ENCODE results near the gene DXO. TPM values are rescaled to one million over a fixed set of nuclear protein-coding genes. Genes with fewer than 3 reads are reported as not detected.
A peak's percentile ranks its signal among the peaks of the same experiment; 100 is the strongest.
"Not testable (repeated sequence)": the region's sequence is repeated elsewhere in the genome, so short reads cannot be mapped to it uniquely, and the experiment has no call there.

Gene DXO
- total RNA-seq, 1 donor from 2014 or later: 9.8 TPM

DNA sequence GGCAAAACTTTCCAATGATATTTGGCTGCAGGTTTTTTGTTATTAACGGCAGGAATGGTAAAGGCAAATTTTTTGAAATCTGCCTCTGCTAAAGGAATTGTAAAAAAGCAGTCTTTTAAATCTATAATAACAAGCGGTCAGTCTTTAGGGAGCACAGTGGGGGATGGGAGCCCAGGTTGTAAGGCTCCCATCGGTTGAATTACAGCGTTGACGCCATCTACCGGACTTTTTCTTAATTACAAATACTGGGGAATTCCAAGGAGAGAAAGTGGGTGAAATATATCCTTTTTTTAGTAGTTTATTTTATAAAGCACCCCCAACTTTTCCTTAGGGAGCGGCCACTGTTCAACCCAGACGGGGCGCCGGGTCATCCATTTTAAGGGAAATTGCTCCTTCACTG, 17.4 kb upstream of the DXO start:
- intact Hi-C loops (cut with DNase I); ATAC-seq; DNase-seq (ENCODE audit: missing footprints): not testable (repeated sequence)

DNA sequence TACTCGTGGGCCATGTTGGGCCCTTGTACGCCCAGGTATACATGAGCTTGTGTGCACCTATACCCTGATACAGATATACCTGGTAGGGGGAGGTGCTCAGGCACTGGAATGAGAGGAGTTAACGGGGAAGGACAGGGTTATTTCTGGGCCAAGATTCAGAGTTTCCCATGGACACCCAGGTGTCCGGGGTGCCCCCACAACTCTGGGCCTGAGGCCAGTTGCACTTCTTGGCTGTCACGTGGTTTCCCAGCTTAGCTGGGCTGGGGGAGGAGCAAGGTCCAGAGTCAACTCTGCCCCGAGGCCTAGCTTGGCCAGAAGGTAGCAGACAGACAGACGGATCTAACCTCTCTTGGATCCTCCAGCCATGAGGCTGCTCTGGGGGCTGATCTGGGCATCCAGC, 9.8 kb upstream of the DXO start, which contains the start of gene C4A:
TSS of gene C4A (plus strand) at position 314 of the 400 bp plus-strand sequence. CDS start at position 365, 51 bp downstream.
- intact Hi-C loops (cut with DNase I); DNase-seq (ENCODE audit: missing footprints): not testable (repeated sequence)
- ATAC-seq: peak; percentile 76

DNA sequence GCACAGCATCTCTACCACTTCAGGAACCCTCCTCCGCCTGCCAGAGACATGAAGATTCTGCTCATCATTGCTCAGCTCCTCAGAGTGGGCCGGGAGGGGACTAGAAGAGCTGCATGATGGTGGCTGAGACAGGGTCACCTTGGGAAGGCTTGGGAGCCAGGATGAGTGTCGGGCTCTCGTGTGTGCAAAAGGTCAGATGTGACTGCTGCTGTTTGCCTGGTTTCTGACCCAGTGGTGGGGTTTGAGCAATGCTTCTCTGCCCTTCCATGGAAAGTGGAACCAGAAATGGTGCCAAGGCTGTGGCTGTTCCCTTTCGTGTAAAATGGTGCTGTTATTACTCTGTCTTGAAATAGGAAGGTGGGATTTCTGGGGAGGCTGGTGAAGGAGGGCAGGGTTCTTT, 9.1 kb upstream of the DXO start:
- ATAC-seq; DNase-seq (ENCODE audit: missing footprints); intact Hi-C loops (cut with DNase I): not testable (repeated sequence)

DNA sequence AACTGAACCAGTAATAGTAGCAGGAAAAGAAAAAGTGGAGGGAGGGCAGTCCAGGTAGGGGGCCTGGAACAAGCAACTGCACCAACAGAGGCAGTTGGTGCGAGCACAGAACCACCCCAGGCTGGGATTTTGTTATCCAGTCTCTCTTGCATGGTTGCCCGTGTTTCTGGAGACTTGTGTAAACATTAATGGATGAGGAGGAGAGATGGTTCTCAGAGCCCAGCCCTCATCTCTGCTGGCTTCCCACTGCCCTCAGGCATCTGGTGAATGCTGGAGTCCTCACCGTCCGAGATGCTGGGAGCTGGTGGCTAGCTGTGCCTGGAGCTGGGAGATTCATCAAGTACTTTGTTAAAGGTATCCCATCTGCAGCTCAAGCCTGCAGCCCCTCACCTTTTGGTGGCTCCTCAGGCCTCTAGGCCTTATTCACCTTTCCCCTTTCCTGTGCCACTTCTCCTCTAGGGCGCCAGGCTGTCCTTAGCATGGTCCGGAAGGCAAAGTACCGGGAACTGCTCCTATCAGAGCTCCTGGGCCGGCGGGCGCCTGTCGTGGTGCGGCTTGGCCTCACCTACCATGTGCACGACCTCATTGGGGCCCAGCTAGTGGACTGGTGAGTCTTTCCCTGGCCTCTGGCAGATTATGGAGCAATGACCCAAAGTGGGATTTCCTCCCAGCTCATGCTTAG, 8.4 kb upstream of the DXO start:
- intact Hi-C loops (cut with DNase I); ATAC-seq: not testable (repeated sequence)
- DNase-seq (ENCODE audit: missing footprints): peak; percentile 6

DNA sequence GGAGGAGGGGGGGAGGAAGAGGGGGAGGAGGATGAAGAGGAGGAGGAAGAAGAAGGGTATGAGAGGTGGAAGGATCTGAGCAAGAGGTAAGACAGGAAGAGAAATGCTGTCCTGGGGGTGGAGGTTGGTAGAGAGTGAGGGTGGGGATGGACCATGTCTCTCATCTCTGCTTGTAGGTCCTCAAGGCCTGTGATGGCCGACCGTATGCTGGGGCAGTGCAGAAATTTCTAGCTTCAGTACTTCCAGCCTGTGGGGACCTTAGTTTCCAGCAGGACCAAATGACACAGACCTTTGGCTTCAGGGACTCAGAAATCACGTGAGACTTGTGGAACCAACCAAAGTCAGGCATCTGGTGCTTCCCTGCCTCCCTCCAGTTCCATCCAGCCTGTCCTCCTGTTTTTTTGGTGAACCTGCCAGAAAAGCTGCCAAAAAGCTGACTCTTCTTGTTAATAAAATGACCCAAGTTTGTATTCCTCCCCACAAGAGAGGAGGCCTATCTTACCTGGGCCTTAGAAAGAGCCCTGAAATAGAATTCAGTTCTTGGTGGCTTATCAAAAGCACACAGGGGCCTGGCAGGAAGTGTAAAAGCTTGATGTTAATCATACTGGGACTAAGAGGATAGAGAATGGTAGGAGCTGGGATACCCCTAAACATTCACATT, 7.4 kb upstream of the DXO start:
- ATAC-seq: no peak
- intact Hi-C loops (cut with DNase I): loop anchor here (10.0 kb wide), 1 partner anchor 995 kb away; no protein-coding TSS in a partner anchor
- DNase-seq (ENCODE audit: missing footprints): no peak

DNA sequence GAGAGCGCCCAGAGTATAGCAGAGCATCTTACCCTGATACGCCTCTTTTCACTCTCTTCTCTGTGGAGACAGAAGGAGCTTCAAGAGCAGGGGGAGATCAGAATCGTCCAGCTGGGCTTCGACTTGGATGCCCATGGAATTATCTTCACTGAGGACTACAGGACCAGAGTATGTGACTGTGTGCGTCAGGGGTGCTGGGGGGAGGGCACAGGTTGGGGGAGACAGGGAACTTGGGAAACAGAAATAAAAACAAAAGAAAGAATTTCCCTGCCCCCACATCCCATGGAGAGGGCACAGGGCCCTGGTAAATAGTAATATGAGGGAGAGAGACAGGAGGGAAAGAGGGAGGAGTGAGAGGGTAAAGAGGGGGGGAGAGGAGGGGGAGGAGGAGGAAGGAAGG, 6.9 kb upstream of the DXO start:
- ATAC-seq (no peak), DNase-seq (ENCODE audit: missing footprints) (no peak)
- intact Hi-C loops (cut with DNase I): loop anchor here (10.0 kb wide), 1 partner anchor 996 kb away; no protein-coding TSS in a partner anchor

DNA sequence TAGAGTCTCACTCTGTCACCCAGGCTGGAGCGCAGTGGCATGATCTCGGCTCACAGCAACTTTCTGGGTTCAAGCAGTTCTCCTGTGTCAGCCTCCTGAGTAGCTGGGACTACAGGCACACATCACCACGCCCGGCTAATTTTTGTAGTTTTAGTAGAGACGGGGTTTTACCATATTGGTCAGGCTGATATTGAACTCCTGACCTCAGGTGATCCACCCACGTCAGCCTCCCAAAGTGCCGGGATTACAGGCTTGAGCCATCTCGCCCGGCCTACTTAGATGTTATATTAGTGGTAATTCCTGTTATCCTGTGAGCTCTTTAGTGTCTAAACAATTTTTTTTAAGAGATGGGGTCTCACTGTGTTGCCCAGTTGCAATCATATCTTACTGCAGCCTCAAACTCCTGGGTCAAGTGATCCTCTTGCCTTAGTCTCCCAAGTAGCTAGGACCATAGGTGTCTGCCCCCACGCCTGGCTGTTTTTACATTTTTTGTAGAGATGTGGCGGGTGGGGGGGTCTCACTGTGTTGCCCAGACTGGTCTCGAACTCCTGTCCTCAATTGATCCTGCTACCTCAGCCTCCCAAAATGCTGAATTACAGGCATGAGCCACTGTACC, 6.0 kb upstream of the DXO start:
- intact Hi-C loops (cut with DNase I): loop anchor here (10.0 kb wide), 1 partner anchor 997 kb away; no protein-coding TSS in a partner anchor
- ATAC-seq: no peak
- DNase-seq (ENCODE audit: missing footprints): peak; percentile 18

DNA sequence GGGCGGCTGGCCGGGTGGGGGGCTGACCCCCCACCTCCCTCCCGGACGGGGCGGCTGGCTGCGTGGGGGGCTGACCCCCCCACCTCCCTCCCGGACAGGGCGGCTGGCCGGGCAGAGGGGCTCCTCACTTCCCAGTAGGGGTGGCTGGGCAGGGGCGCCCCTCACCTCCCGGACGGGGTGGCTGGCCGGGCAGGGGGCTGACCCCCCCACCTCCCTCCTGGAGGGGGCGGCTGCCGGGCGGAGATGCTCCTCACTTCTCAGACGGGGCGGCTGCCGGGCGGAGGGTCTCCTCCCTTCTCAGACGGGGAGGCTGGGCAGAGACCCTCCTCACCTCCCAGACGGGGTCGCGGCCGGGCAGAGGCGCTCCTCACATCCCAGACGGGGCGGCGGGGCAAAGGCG, 4.1 kb upstream of the DXO start:
- intact Hi-C loops (cut with DNase I): loop anchor here (10.0 kb wide), 1 partner anchor 999 kb away; no protein-coding TSS in a partner anchor
- peak; percentile 2 for DNase-seq (ENCODE audit: missing footprints)
- not testable (repeated sequence) for ATAC-seq

DNA sequence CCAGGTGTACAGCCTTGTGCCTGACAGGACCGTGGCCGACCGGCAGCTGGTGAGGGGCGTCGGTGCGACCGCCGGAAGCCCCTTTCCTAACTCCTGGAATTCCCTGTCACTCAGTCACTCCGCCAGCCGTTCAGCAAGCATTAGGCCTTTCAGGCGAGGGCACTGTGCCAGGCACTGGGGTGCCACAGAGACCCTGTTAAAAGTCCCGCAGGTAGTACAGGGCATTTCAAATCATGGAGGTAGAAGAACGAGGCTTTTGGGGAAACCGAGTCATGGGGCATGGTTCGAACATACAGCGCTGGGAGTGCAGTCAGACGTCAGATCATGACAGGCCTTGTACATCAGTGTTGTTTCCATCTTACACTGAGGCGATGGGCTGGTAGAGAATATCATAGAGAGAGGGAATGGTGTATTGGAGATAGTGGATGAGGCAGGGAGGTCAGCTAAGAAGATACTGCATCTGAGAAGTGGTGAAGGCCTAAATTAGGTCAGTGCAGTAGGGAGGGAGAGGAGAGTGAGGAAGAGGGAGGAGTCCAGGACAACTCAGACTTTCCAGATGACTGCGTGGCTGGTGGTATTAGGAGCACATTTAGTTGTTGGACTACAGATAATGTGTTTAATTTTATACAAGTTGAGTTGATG, 892 bp upstream of the DXO start:
- no peak for DNase-seq (ENCODE audit: missing footprints)
- intact Hi-C loops (cut with DNase I): loop anchor here (1.0 to 10.0 kb wide), 2 partner anchors 14 to 1002 kb away; partner anchors contain the start of gene SKIC2
- no peak for ATAC-seq

DNA sequence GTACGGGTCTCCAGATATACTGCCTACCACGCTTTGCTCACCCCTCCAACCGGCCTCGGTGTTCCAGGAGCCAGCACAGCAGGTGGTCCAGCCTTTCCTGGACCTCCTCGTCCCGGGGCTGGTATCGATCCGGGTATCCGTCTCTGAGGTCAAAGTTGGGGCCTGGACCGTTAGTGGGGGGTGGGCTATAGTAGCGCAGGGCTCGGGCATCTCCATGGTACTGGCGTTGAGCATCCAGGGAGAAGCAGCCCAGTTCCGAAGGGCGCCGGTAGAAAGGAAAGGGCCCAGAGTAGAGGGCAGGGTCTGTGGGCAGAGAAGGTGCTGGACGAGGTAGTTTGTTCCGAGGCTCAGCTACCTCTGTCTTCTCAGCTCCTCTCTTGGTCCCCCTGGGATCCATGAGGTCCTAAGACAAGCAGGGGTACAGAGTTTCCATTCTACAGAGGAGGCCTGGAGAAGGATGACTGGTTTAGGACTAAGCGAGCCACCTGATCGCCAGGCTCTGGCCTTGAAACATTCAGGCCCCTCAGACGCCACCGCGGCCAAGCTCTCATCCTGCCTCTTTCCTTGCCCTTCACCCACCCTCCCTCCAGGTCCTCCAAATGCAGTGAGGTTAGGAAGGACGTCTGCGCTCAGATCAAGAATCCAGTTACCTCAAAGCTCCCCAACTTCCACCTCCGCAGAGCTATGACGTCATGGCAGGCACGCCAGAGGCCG, 502 bp downstream of the DXO start:
- DNase-seq (ENCODE audit: missing footprints) (peak; percentile 49), ATAC-seq (peak; percentile 1)
- intact Hi-C loops (cut with DNase I): loop anchor here (10.0 kb wide), 1 partner anchor 1003 kb away; no protein-coding TSS in a partner anchor

DNA sequence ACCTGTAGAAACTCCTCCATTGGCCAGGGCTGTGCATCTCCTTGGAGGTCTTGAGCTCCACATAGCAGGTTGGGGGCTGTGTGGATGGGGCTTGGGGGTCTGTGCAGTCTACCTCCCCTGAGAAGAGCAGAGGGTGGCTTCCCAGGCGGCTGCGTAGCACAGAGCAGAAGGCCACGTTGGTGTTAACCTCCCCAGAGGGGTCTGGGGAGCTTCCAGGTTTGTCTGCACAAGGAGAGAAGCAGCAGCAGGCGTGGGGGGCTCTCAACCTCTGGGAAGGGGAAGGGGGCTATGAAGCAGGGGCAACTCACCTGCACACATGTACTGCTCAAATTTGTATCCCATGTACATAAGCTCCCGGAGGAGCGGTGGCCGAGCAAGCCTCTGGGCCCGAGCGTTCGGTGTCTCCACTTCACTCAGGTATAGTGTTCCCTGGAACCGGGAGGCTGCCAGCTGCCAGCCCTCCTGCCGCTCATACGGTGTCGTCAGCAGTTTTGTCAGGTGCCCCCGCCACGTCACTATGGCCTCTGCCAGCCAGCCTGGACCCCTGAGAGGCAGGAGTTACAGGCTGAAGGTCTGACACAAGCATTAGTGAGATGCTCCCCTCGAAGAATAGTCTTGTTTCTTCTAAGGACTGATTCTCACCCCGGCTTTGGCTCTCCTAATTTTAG, 1.2 kb downstream of the DXO start:
- intact Hi-C loops (cut with DNase I): loop anchor here (10.0 kb wide), 1 partner anchor 1004 kb away; no protein-coding TSS in a partner anchor
- DNase-seq (ENCODE audit: missing footprints) (peak; percentile 53), ATAC-seq (no peak)

DNA sequence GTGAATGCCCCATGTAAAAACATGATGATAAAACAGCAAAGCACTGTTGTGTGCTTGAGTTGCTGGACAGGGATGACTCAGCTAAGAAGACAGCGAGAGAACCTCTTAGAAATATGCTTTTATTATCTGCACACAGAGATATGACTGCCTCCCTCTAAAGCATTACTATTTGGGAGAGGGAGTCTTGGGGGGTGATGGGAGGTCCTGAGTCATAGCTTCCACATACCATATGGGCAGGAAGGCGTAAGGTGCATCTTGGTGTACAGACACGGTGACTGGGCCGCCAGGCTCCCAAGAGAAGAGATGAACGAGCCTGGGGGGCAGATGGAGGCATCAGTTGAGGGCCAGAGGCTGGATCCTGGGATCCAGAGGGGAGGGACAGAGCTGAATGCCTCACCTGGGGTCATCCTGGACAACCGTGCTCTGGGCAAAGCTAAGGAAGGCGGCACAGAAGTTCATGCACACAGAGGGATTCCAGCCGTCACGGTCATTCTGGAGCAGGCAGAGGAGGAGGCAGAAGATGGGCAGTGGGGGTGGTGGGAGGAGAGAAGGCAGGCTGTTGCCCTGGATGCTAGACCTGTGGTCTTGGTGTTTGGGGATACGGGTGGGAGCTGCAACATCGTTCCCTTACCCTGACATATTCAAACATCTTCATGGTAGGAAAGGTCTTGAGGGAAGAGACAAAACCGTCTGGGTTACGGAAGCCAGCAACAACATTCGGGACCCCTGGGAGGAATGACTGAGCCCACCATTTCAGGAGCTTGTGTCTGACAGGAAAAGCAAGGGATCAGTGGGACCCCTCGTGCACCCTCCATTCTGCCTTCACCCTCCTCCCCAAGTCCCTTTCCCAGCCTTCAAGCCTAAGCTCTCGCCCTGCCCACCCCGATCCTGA, 2.0 kb downstream of the DXO start:
- intact Hi-C loops (cut with DNase I): loop anchor here (10.0 kb wide), 1 partner anchor 1005 kb away; no protein-coding TSS in a partner anchor
- no peak for ATAC-seq
- peak; percentile 11 for DNase-seq (ENCODE audit: missing footprints)

DNA sequence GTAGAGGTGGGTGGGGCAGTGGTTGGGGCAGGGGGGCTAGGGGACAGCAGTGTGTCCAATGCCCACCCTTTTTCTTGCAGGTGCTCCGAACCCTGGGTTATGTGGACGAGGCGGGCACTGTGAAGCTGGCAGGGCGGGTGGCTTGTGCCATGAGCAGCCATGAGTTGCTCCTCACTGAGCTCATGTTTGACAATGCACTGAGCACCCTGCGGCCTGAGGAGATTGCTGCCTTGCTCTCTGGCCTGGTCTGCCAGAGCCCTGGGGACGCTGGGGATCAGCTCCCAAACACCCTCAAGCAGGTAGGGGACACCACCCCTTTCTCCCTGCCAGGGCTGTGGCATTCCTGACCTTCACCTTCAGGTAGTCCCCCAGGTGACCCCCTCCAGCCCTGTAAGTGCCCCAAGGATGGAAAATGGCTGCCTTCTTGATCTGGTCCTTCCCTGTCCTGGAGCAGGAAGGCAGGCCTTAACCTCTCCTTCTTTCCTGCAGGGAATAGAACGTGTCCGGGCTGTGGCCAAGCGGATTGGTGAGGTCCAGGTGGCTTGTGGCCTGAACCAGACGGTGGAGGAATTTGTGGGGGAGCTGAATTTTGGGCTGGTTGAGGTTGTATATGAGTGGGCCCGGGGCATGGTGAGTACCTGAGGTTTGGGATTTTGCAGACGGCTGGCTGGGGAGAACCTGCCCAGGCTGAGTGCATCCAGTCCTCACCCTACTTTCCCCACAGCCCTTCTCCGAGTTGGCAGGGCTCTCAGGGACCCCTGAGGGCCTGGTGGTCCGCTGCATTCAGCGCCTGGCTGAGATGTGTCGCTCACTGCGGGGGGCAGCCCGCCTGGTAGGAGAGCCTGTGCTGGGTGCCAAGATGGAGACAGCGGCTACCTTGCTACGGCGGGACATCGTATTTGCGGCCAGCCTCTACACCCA, 2.9 kb downstream of the DXO start:
- ATAC-seq (no peak), DNase-seq (ENCODE audit: missing footprints) (peak; percentile 54)
- intact Hi-C loops (cut with DNase I): no loop called here

DNA sequence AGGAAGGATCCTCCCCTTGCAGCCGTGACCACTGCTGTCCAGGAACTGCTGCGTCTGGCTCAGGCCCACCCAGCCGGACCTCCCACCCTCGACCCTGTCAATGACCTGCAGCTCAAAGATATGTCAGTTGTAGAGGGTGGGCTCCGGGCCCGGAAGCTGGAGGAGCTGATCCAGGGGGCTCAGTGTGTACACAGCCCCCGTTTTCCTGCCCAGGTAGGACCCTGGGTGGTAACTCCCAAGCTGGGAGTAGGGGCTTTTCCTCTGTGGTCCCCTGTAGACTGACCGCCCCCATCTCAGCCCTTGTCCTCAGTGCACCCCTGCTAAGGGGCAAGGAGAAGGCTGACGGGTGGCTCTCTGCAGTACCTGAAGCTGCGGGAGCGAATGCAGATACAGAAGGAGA, 3.6 kb downstream of the DXO start:
- intact Hi-C loops (cut with DNase I): no loop called here
- ATAC-seq: no peak
- peak; percentile 46 for DNase-seq (ENCODE audit: missing footprints)

DNA sequence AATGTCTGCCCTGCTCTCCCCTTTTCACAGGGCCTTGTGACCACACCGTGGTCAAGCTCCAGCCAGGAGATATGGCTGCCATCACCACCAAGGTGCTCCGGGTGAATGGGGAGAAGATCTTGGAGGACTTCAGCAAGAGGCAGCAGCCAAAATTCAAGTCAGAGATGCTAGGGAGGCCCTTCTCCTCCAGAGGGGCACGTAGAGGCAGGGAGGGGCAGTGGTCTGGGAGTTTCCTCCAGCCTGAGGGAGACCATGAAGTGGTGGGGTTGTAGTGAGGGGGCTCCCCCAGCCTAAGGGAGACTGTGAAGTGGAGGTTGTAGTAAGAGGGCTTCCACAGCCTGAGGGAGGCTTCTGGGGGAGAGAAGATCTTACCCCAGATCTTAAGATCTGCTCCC, 4.0 kb downstream of the DXO start:
- intact Hi-C loops (cut with DNase I): no loop called here
- no peak for ATAC-seq
- DNase-seq (ENCODE audit: missing footprints): no peak

All from Right ventricle myocardium inferior (tissue), 1 donor.